Aorta (tissue), 5 donors: Measurements from ENCODE around the gene ZBTB8A. TPM values are rescaled to one million over a fixed set of nuclear protein-coding genes. Genes with fewer than 3 reads are reported as not detected.
"Not testable (repeated sequence)": the region's sequence is repeated elsewhere in the genome, so short reads cannot be mapped to it uniquely, and the experiment has no call there.

Source experiments
- ATAC-seq: fragments of 200-7000 bp; cut with Tn5 transposase; one replicate; pipeline ENCODE4 v1.9.1; 2022; ENCODE audit warnings: moderate library complexity; ENCODE audit not compliant: low FRiP score
- DNase-seq, 2 donors: peaks; one replicate each; pipeline ENCODE4 v3.0.0-alpha.2; 2020
- H3K27ac ChIP-seq, 2 donors: one replicate each; pipeline ENCODE4 v1.5.1; 2013; ENCODE audit warnings: low read length in 2 of 2, mild to moderate bottlenecking in 2 of 2, moderate library complexity in 2 of 2, control low read depth in 1 of 2, inconsistent platforms in 1 of 2, low read depth in 1 of 2
- H3K27me3 ChIP-seq, 2 donors: one replicate each; pipeline ENCODE4 v1.6.1; 2013; ENCODE audit warnings: control low read depth in 1 of 2, low read length in 1 of 2, mild to moderate bottlenecking in 1 of 2, moderate library complexity in 1 of 2; ENCODE audit not compliant: insufficient read depth in 2 of 2, control insufficient read depth in 1 of 2
- H3K36me3 ChIP-seq, 2 donors: one replicate each; pipeline ENCODE4 v1.6.1; 2013; ENCODE audit warnings: control low read depth in 1 of 2, low read length in 1 of 2, mild to moderate bottlenecking in 1 of 2; ENCODE audit not compliant: insufficient read depth in 2 of 2, control insufficient read depth in 1 of 2
- H3K4me1 ChIP-seq, 2 donors: one replicate each; pipeline ENCODE4 v1.6.1; 2013; ENCODE audit warnings: low read length in 2 of 2, control low read depth in 1 of 2, mild to moderate bottlenecking in 1 of 2, moderate library complexity in 1 of 2; ENCODE audit not compliant: insufficient read depth in 2 of 2, control insufficient read depth in 1 of 2
- H3K4me3 ChIP-seq, 2 donors: one replicate each; pipeline ENCODE4 v1.5.1; 2013; ENCODE audit warnings: low read length in 2 of 2, control low read depth in 1 of 2, mild to moderate bottlenecking in 1 of 2
- H3K9me3 ChIP-seq: one replicate; pipeline ENCODE4 v1.6.1; 2013; ENCODE audit warnings: mild to moderate bottlenecking, low read length; ENCODE audit not compliant: control insufficient read depth
- WGBS, 2 donors: extraction: QIAGEN DNeasy Blood & Tissue Kit; methylation state at CpG; one replicate each; pipeline ENCODE4 v1.1.7; 2013; 5-methylcytosine and 5-hydroxymethylcytosine counted together
- intact Hi-C, 2 donors: fragments of 100-400 bp; cut with DNase I; formaldehyde crosslinking; loops; one replicate each; pipeline versions ENCODE4 v1.14.2 to v1.15.0; 2022
- polyA plus RNA-seq, 2 donors: library from polyadenylated mRNA; stranded (reverse); fragments of 200-250 nt; gene quantifications; one replicate each; pipeline ENCODE4 v1.2.3, GENCODE V29; 2013
- total RNA-seq, 2 donors: library from RNA; stranded (reverse); fragmentation: NEBNext Ultra II Directional; extraction: Animal tissue kit (Norgen Biotek cat#: 25700); gene quantifications; one replicate each; pipeline ENCODE4 v1.2.1, GENCODE V29; 2021
- donor health status: healthy with polysubstance abuse.
- donor health status: Bipolar disorder and iron deficiency.
- donor health status: DM: no; HTN: no; CAD: no.
- donor health status: DM: no; HTN: no; CAD: no.
- donor health status: DM: yes; HTN: yes; CAD: no.

The ZBTB8A gene
- total and polyA plus RNA-seq, 4 donors: 1.9 to 10.4 (median 5.3) TPM

GRCh38 chr1:32622205-32622604 lies 83.0 kb downstream of the ZBTB8A start:
- DNase-seq (no peak), ATAC-seq (no peak)
- H3K27ac ChIP-seq: no peak overlapping the region
- H3K36me3 ChIP-seq: peaks cover 0 to 2% of the 10 kb centered on the region in 2 donors
- H3K9me3 ChIP-seq: no peaks in the 10 kb centered on the region
- intact Hi-C loops: no loop called here
- H3K4me1 ChIP-seq: no peaks in the 10 kb centered on the region
- WGBS, 2 donors: 93% methylated on average over 2 of the region's 2 CpGs
- no peak overlapping the region for H3K4me3 ChIP-seq
- no peaks in the 10 kb centered on the region for H3K27me3 ChIP-seq

GRCh38 chr1:32622806-32623681 lies 83.8 kb downstream of the ZBTB8A start:
- intact Hi-C loops: no loop called here
- Histone ChIP-seq H3K4me3 (no peak overlapping the region), H3K27ac (no peak overlapping the region), H3K27me3 (no peaks in the 10 kb centered on the region), H3K9me3 (no peaks in the 10 kb centered on the region), H3K4me1 (no peaks in the 10 kb centered on the region), H3K36me3 (peaks cover 0 to 2% of the 10 kb centered on the region in 2 donors)
- ATAC-seq (no peak), DNase-seq (no peak)
- WGBS, 2 donors: 72 to 73% methylated on average over 3 of the region's 3 CpGs

- no peak overlapping the region for H3K27ac ChIP-seq
- no peaks in the 10 kb centered on the region for H3K4me1 ChIP-seq
- no peak overlapping the region for H3K4me3 ChIP-seq
- ATAC-seq: no peak
- 82 to 92% methylated on average over 5 of the region's 5 CpGs for WGBS, 2 donors
- no peak for DNase-seq
- H3K27me3 ChIP-seq: no peaks in the 10 kb centered on the region
- no peaks in the 10 kb centered on the region for H3K9me3 ChIP-seq
- H3K36me3 ChIP-seq: peaks cover 0 to 2% of the 10 kb centered on the region in 2 donors
- intact Hi-C loops: no loop called here
These were observed 84.5 kb downstream of the ZBTB8A start for GRCh38 chr1:32623775-32624174.

GRCh38 chr1:32626176-32626575 lies 86.9 kb downstream of the ZBTB8A start:
- Histone ChIP-seq H3K27me3 (no peaks in the 10 kb centered on the region), H3K27ac (no peak overlapping the region), H3K4me1 (no peaks in the 10 kb centered on the region), H3K4me3 (no peak overlapping the region), H3K36me3 (no peaks in the 10 kb centered on the region), H3K9me3 (no peaks in the 10 kb centered on the region)
- 91 to 93% methylated on average over 1 of the region's 1 CpG for WGBS, 2 donors
- intact Hi-C loops: no loop called here
- DNase-seq (no peak), ATAC-seq (no peak)

DNA sequence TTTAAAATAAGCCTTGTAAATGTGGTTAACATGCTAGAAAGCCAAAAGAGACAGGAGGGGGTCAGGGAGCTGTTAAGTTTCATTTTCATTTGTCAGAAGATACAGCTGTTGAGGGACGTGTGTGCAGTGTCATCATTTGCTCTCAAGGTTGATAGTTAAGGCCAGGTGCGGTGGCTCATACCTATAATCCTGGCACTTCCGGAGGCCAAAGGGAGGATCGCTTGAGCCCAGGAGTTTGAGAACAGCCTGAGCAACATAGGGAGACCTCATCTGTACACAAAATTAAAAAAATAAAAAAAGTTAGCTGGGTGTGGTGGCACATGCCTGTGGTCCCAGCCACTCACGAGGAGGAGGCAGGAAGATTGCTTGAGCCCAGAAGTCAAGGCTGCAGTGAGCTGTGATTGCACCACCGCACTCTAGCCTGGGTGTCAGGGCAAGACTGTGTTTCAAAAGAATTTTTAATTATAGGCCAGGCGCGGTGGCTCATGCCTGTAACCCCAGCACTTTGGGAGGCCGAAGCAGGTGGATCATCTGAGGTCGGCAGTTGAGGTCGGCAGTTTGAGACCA lies 88.5 kb downstream of the ZBTB8A start:
- H3K27me3 ChIP-seq: no peaks in the 10 kb centered on the region
- WGBS, 2 donors: 90 to 95% methylated on average over 11 of the region's 11 CpGs
- no peaks in the 10 kb centered on the region for H3K9me3 ChIP-seq
- no peak for ATAC-seq
- no peaks in the 10 kb centered on the region for H3K36me3 ChIP-seq
- DNase-seq: no peak
- intact Hi-C loops: no loop called here
- H3K4me3 ChIP-seq: no peak overlapping the region
- H3K4me1 ChIP-seq: no peaks in the 10 kb centered on the region
- H3K27ac ChIP-seq: no peak overlapping the region

GRCh38 chr1:32630173-32630572 lies 90.9 kb downstream of the ZBTB8A start:
- H3K9me3 ChIP-seq, H3K36me3 ChIP-seq, H3K4me3 ChIP-seq, DNase-seq, intact Hi-C loops, H3K4me1 ChIP-seq, ATAC-seq, H3K27ac ChIP-seq, H3K27me3 ChIP-seq: not testable (repeated sequence)
- WGBS, 2 donors: 96 to 99% methylated on average over 4 of the region's 4 CpGs

- intact Hi-C loops: no loop called here
- ATAC-seq: no peak
- 49 to 68% methylated on average over 2 of the region's 2 CpGs for WGBS, 2 donors
These were observed 93.6 kb downstream of the ZBTB8A start for GRCh38 chr1:32632829-32633228.

GRCh38 chr1:32635508-32636277 lies 96.5 kb downstream of the ZBTB8A start:
- Histone ChIP-seq H3K36me3 (peaks cover 0 to 2% of the 10 kb centered on the region in 2 donors), H3K9me3 (no peaks in the 10 kb centered on the region), H3K27ac (no peak overlapping the region), H3K4me3 (no peak overlapping the region), H3K4me1 (peaks cover 0 to 2% of the 10 kb centered on the region in 2 donors), H3K27me3 (no peaks in the 10 kb centered on the region)
- ATAC-seq (no peak), DNase-seq (no peak)
- intact Hi-C loops: no loop called here
- 96% methylated on average over 8 of the region's 8 CpGs for WGBS, 2 donors

More at GRCh38 chr1:32632829-32633228, 93.6 kb downstream of the ZBTB8A start:
- H3K27me3 ChIP-seq: no peaks in the 10 kb centered on the region
- no peak for DNase-seq
- no peak overlapping the region for H3K4me3 ChIP-seq
- no peak overlapping the region for H3K27ac ChIP-seq
- H3K4me1 ChIP-seq: no peaks in the 10 kb centered on the region
- H3K9me3 ChIP-seq: no peaks in the 10 kb centered on the region
- peaks cover 0 to 2% of the 10 kb centered on the region in 2 donors for H3K36me3 ChIP-seq
